PFSK-1 (cell line): ENCODE data around the gene DCAF8L2.

Experiments
- FOXP2 ChIP-seq: optimal IDR thresholded peaks from 2 replicates; pipeline ENCODE3; 2011; ENCODE audit warnings: borderline replicate concordance, control low read depth, inconsistent platforms; ENCODE audit not compliant: insufficient read depth; ENCODE audit errors: extremely low read length, extremely low read depth
- POLR2AphosphoS5 ChIP-seq: IDR thresholded peaks from 2 replicates; pipeline ENCODE4 v1.6.1; 2012; ENCODE audit warnings: low read depth, mild to moderate bottlenecking, control low read depth, low read length, moderate library complexity
- REST ChIP-seq, 2 experiments: IDR thresholded peaks; 2 replicates each; pipeline versions ENCODE4 v1.6.1 to v1.8.0; 2011 to 2012; ENCODE audit warnings: low read depth in 2 of 2, low read length in 2 of 2, control low read depth in 1 of 2, inconsistent platforms in 1 of 2, mild to moderate bottlenecking in 1 of 2, moderate library complexity in 1 of 2; ENCODE audit not compliant: insufficient read depth in 1 of 2
- SIN3A ChIP-seq: IDR thresholded peaks from 2 replicates; pipeline ENCODE4 v1.6.1; 2012; ENCODE audit warnings: mild to moderate bottlenecking, low read length, moderate library complexity, borderline replicate concordance; ENCODE audit not compliant: insufficient read depth
- TAF1 ChIP-seq: IDR thresholded peaks from 2 replicates; pipeline ENCODE4 v1.6.1; 2012; ENCODE audit warnings: low read length, control low read depth, borderline replicate concordance; ENCODE audit not compliant: insufficient read depth

DCAF8L2 gene

GRCh38 chrX:27740933-27741332 lies 150.8 kb downstream of the DCAF8L2 start:
- TF ChIP-seq FOXP2 (no peak), SIN3A (no peak), TAF1 (no peak), REST (IDR thresholded peaks at IDR 0.05; ENCODE audit: insufficient read depth in 1 of 2, low read depth in 2 of 2, low read length in 2 of 2) (no peak), POLR2AphosphoS5 (no peak)

- TF ChIP-seq SIN3A: no peak
Observed at GRCh38 chrX:27746516-27746915, 156.4 kb downstream of the DCAF8L2 start.

DNA sequence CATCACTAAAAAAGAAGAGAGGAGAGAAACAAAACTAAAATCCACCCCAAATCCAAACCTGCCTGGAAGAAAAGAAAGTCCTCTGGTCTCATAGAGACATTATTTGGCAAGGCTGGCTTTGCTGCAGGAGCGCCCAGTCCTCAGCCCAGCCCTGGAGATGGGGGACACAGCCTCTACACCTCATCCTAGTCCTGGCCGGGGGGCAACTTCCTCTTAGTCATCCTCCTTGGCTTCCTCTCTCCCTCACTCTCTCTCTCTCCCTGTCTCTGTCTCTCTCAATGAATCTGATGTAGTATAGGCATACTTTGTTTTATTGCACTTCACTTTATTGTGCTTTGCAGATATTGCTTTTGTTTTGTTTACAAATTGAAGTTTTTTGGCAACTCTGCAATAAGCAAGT lies 161.8 kb downstream of the DCAF8L2 start:
- TF ChIP-seq POLR2AphosphoS5: no peak
- TF ChIP-seq REST (IDR thresholded peaks at IDR 0.05; ENCODE audit: insufficient read depth in 1 of 2, low read depth in 2 of 2, low read length in 2 of 2): no peak
- TF ChIP-seq SIN3A: no peak
- no peak for TF ChIP-seq TAF1

DNA sequence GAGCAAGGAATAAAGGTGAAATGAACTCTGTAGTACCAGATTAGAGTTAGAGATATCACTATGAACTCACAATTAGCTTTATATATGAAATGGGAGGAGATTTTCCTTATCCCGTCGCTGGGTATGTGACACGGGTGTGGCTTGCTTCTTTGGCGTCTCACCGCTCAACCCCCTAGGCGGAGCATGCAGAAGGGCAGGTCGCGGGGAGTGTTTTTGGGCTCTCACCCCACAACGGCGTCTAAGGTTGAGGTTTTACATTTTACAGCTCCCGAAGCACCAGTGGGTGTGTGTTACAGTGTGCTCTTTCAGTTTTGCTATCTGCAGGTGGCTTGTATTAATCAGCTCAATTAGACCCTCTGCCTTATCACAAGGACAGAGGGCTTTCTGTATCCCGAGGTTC lies 175.6 kb downstream of the DCAF8L2 start:
- TF ChIP-seq TAF1 (no peak), FOXP2 (no peak), REST (IDR thresholded peaks at IDR 0.05; ENCODE audit: insufficient read depth in 1 of 2, low read depth in 2 of 2, low read length in 2 of 2) (no peak), POLR2AphosphoS5 (no peak), SIN3A (no peak)

- TF ChIP-seq POLR2AphosphoS5 (no peak), SIN3A (no peak), FOXP2 (no peak), REST (IDR thresholded peaks at IDR 0.05; ENCODE audit: insufficient read depth in 1 of 2, low read depth in 2 of 2, low read length in 2 of 2) (no peak), TAF1 (no peak)
Observed at GRCh38 chrX:27767387-27767786, 177.2 kb downstream of the DCAF8L2 start.

DNA sequence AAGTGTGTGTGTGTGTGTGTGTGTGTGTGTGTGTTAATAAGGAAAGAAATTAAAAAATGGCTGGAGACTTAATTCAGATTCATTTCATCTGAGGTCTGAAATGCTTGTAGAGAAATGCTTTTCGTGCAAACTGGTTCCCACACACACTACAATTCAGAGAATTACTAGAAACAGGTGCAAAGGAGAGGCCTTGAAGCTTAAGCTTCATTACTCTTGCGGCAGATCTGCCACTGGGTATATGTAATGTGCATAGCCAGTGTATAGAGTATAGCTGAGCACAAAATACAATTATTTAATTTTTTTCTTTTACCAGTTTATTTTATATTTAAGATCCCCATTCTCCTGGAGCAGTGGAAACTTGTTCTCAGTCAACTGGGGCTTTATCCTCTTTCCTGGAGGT lies 185.8 kb downstream of the DCAF8L2 start:
- no peak for TF ChIP-seq SIN3A
- no peak for TF ChIP-seq TAF1
- no peak for TF ChIP-seq REST (IDR thresholded peaks at IDR 0.05; ENCODE audit: insufficient read depth in 1 of 2, low read depth in 2 of 2, low read length in 2 of 2)
- no peak for TF ChIP-seq POLR2AphosphoS5
- no peak for TF ChIP-seq FOXP2
